ENCODE data around the gene ELK4.

DNA sequence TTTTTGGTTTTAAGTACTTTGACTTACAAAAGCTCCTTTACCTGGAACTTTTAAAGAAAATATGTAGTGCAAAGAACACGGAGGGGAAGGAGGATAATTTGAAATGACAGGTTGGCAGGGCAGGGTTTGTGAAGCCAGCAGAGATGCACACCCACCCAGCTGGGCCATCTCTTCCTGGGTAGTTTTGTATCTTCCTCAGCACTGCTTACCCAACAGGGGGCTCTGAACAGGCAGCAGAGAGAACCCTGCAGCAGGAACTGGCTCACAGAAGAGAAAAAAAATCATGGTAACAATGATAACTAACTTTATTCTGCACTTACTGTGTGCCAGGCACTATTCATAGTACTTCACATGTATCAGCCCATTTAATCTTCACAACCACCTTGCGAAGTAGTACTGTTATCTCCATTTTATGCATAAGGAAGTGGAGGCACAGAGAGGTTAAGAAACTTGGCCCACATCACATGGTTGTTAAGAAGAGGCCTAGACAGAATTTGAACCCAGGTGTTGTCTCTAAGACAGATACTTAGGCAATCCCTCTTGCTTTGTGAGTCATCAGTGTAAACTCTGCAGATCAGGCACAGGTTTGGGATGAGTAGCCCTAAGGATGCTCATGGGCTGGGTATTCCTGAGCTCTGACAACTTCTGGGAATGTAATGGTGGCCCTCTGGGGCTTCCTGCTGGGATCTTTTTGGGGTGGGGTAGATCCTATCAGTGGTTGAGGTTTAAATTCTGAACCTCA is 60.8 kb downstream of the ELK4 start:
- TF ChIP-seq CTCF (IDR thresholded peaks at IDR 0.05), result no peak
- TF ChIP-seq, protein P1, sequence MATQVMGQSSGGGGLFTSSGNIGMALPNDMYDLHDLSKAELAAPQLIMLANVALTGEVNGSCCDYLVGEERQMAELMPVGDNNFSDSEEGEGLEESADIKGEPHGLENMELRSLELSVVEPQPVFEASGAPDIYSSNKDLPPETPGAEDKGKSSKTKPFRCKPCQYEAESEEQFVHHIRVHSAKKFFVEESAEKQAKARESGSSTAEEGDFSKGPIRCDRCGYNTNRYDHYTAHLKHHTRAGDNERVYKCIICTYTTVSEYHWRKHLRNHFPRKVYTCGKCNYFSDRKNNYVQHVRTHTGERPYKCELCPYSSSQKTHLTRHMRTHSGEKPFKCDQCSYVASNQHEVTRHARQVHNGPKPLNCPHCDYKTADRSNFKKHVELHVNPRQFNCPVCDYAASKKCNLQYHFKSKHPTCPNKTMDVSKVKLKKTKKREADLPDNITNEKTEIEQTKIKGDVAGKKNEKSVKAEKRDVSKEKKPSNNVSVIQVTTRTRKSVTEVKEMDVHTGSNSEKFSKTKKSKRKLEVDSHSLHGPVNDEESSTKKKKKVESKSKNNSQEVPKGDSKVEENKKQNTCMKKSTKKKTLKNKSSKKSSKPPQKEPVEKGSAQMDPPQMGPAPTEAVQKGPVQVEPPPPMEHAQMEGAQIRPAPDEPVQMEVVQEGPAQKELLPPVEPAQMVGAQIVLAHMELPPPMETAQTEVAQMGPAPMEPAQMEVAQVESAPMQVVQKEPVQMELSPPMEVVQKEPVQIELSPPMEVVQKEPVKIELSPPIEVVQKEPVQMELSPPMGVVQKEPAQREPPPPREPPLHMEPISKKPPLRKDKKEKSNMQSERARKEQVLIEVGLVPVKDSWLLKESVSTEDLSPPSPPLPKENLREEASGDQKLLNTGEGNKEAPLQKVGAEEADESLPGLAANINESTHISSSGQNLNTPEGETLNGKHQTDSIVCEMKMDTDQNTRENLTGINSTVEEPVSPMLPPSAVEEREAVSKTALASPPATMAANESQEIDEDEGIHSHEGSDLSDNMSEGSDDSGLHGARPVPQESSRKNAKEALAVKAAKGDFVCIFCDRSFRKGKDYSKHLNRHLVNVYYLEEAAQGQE (IDR thresholded peaks at IDR 0.05), result no peak
- no peak for TF ChIP-seq POLR2A (IDR thresholded peaks at IDR 0.05; ENCODE audit: low read length)
- no peak for TF ChIP-seq HOXA7 (CRISPR knock-in tag; IDR thresholded peaks at IDR 0.05)
- TF ChIP-seq USF2 (IDR thresholded peaks at IDR 0.05), result no peak
- TF ChIP-seq ZNF302 (CRISPR knock-in tag; IDR thresholded peaks at IDR 0.05), result no peak
- TF ChIP-seq CEBPB (IDR thresholded peaks at IDR 0.05), result no peak
- no peak for TF ChIP-seq RFX5 (IDR thresholded peaks at IDR 0.05)
- no peak for TF ChIP-seq EP300 (IDR thresholded peaks at IDR 0.05)
